Measurements from ENCODE around the gene SCFD2. TPM values are rescaled to one million over a fixed set of nuclear protein-coding genes. Genes with fewer than 3 reads are reported as not detected.

The SCFD2 gene
- total RNA-seq (2022; extraction: Qiagen RNA extraction; ENCODE audit: low read depth) = 6.5 to 8.1 TPM (median 7.4 TPM) in 5 replicates

GRCh38 chr4:53365486-53366300, at the start of gene SCFD2:
Gene SCFD2, minus strand, starts transcription at chr4:53366061.

GRCh38 chr4:53377319-53378170, 11.7 kb upstream of the SCFD2 start, which contains the start of gene FIP1L1:
Gene FIP1L1, plus strand, starts transcription at chr4:53377641. Its CDS starts 198 bp downstream, at chr4:53377839.

GRCh38 chr4:52861879-52862616, 503.8 kb downstream of the SCFD2 start, which contains the start of gene RASL11B:
Gene RASL11B, plus strand, starts transcription at chr4:52862317. Its CDS starts 191 bp downstream, at chr4:52862508.

Other genes starting within 250 kb of the SCFD2 start
- 30.7 to 52.6 TPM (median 32.9 TPM) in 5 replicates for gene FIP1L1, start 11.6 kb upstream of the SCFD2 start, total RNA-seq (2022; extraction: Qiagen RNA extraction; ENCODE audit: low read depth)
- gene LNX1, start 225.4 kb upstream of the SCFD2 start, total RNA-seq (2022; extraction: Qiagen RNA extraction; ENCODE audit: low read depth) = 0.06 to 0.13 TPM in 2 of 5 replicates, not detected in the others

Measured in A549 treated with ZK216348 at 1 μM for 4 hours (cell line).